HG02870 (cell line): Measurements from ENCODE around the gene GALNTL6.
"Not testable (repeated sequence)": the region's sequence is repeated elsewhere in the genome, so short reads cannot be mapped to it uniquely, and the experiment has no call there.

Experiments
- ATAC-seq: cut with Tn5 transposase; IDR thresholded peaks from one replicate; pipeline ENCODE4 v1.9.1; 2021; ENCODE audit warnings: mild to moderate bottlenecking, moderate library complexity; ENCODE audit not compliant: unreplicated experiment

GALNTL6 gene

DNA sequence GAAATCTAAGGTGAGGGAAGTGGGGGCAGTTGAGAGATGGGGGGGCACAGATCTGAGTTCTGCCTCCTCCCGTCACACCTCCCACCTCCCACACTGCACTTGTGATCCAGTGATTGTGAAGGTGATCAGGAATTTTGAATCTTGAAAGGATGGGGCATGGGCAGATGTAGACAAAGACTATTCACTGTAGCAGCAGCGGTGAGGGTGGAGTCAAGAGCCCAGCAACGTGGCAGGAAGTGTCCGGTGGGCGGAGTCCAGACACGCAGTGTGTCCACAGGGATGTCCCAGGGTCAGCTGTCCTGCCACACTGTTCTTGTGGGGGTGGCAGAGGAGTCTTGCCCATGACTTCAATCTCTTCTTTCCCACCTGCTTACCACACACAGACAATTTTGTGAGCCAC lies 1024.9 kb downstream of the GALNTL6 start:
- no peak for ATAC-seq

GRCh38 chr4:172838943-172839342 lies 1025.7 kb downstream of the GALNTL6 start:
- no peak for ATAC-seq

- no peak for ATAC-seq
These were observed 1029.6 kb downstream of the GALNTL6 start for GRCh38 chr4:172842779-172843178.

DNA sequence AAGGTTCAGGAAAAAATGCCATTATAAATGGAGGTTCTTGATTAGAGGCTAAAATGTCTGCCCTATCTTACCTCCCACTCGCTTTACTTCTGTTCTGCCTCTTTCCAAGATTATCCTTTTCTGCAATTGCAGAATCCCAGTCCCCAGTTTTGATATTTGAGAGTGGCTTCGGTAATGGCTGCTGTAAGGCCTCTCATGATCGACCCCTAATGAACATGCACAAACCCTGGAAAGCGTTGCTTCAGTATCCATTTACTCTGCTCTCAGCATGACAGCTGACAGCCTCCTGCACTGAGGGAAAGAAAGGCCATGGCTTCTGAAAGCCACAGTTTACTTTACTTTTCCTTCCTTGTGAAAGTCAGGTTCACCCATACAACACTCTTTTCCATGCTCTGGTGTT lies 1030.0 kb downstream of the GALNTL6 start:
- no peak for ATAC-seq

- no peak for ATAC-seq
These were observed 1031.4 kb downstream of the GALNTL6 start for GRCh38 chr4:172844556-172844955.

DNA sequence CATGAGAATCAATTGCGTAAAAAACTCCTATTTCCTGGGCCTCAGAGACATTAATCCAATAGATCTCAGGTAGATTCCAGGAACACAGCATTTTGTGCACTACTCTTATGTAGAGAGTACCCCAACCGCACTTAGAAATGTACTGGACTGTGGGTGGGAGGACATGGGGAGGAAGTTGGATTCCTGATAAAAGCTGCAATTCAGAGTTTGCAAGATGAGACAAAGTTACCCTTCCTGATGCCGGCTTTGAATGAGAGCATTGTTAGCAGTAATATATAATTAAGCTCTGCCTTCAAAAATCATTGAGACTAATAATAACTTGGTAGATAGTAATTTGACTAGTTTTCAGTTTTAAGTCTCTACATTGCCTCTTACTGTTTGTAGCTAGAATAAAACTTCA lies 1032.1 kb downstream of the GALNTL6 start:
- no peak for ATAC-seq

GRCh38 chr4:172850838-172851237 lies 1037.6 kb downstream of the GALNTL6 start:
- ATAC-seq, result no peak

DNA sequence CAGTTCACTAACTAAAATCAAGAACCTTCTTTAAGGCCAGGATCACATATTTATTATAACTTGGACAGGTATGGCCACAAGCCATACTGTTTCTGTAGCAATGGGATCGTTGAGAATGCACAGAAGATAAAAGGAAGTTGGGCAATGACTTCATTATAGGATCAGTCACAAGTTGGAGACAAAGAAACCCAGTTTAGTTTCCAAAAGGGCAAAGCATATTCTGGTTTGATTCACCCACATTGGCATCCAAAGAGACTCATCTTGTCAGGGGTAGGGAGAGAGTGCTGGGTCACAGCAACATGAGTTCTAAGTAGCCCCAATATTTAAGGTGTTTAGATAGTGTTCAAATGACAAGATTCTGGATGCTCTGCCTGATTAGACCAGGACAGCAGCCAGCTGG lies 1038.3 kb downstream of the GALNTL6 start:
- ATAC-seq, result no peak

- ATAC-seq, result no peak
These were observed 1043.8 kb downstream of the GALNTL6 start for GRCh38 chr4:172857026-172857425.

DNA sequence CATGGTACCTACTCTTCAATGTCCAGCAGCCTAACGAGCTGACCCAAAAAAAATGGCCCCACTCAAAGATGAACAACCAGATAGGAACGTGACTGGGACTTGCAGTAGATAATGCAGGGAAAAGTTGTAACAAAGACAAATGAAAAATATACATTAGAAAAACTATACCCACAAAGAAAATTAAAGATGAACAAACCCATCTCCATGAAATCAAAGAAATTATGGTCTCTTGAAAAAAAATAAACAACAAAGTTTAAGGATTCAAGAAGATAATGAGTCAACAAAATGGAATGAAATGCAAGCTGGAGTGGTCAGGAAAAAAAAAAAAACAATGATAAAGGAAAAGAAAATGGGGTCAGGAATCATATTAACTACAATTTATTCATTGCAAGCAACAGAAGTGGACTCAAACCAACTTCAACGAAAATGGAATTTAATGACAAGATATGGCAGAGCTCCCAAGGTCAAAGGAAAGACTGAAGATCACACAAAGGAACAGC lies 1045.6 kb downstream of the GALNTL6 start:
- no peak for ATAC-seq

DNA sequence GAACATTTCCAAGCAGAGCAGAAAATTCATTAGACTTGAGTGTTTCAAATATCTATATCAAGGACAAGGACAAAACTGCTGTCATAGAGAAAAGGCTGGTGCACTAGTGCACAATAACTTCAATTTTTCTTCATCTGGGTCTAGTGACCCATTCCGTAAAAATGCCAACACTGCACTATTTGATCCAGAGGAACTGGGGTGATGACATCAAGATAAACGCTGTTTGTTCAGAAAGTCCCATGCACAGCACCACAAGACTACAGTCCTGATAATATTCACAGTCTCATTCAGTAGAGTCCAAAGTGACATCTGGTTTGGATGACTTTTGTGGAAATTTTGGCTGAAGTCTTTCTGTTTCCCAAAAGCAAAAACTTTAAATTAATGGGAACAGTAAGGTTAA lies 1051.9 kb downstream of the GALNTL6 start:
- no peak for ATAC-seq

- no peak for ATAC-seq
These were observed 1052.4 kb downstream of the GALNTL6 start for GRCh38 chr4:172865531-172866127.

- ATAC-seq, result no peak
These were observed 1053.2 kb downstream of the GALNTL6 start for GRCh38 chr4:172866421-172866820.

DNA sequence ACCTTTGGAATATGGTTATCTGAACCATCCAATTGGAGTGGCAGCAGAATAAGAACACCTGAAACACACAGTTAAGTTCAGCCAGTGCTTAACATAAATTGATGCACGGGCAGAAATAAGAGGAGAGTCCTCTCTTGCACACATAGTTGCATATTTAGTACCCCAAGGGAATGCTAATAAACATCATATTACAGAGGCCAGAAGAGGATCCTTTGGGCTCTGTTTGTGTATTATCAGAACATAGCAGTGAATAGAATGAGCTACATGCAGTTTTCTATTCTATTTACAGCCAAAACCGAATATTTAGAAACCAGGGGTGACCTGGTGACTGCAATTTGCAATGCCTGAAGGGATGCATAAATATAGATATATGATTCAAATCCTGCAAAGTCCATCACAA lies 1054.6 kb downstream of the GALNTL6 start:
- ATAC-seq, result no peak

DNA sequence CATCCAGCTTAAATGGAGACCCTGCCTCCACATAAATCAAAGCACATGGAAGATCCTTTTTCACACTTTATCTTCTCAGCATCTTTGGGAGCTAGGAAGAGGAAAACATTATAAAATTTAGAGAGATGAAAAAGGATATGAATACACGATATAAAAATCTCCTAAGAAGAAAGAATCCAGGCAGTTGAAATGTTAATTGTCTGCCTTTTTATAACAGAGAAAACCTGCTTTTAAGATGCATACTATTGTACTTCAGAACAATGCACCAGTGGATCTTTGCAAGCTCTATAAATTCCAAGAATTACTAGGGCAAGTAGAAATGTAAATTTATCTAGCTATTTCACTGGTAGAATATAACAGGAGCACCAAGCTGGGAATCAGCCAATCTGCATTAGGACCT lies 1055.1 kb downstream of the GALNTL6 start:
- ATAC-seq, result no peak

DNA sequence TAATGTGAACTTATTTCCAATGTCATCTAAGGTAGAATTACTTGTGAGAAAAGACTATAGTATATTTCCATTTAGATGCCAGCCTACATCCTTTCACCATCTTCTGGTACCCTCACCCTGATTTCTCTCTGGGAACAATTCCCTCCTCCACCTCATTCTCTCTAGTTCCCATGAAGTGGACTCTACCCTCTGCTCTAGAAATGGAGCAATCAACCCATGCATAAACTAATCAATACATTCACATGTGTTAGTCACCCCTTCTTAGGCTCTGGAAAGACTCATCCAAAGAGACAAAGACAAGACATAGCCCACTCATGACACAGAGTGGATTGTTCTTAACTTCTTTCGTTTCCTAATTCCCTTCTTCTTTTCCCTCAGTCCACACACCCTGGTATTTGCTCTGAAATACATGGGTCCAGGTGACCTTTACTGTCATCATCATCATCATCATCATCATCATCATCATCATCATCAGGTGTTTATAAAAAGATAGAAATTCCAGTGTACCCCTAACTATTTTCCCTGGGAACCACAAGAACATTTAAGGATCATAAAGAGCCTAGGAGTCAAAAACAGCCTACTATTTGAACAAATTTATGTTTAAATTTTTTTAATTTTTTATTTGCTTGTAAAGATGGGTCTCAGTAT lies 1056.5 kb downstream of the GALNTL6 start:
- ATAC-seq, result no peak

- ATAC-seq, result no peak
These were observed 1058.2 kb downstream of the GALNTL6 start for GRCh38 chr4:172871381-172871780.

- ATAC-seq, result no peak
These were observed 1061.7 kb downstream of the GALNTL6 start for GRCh38 chr4:172874944-172875343.

- ATAC-seq, result no peak
These were observed 1063.2 kb downstream of the GALNTL6 start for GRCh38 chr4:172876394-172876793.

GRCh38 chr4:172881645-172882044 lies 1068.4 kb downstream of the GALNTL6 start:
- peak; percentile 54 for ATAC-seq

DNA sequence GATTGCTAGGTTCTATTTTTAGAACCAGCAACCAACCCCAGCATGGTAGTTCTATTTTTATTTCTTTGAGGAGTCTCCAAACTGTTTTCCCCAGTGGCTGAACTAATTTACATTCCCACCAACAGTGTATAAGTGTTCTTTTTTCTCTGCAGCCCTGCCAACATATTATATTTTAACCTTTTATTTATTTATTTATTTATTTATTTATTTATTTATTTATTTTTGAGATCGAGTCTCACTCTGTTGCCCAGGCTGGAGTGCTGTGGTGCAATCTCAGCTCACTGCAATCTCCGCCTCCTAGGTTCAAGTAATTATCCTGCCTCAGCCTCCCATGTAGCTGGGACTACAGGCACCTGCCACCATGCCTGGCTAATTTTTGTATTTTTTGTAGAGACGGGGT lies 1074.2 kb downstream of the GALNTL6 start:
- ATAC-seq, result not testable (repeated sequence)

DNA sequence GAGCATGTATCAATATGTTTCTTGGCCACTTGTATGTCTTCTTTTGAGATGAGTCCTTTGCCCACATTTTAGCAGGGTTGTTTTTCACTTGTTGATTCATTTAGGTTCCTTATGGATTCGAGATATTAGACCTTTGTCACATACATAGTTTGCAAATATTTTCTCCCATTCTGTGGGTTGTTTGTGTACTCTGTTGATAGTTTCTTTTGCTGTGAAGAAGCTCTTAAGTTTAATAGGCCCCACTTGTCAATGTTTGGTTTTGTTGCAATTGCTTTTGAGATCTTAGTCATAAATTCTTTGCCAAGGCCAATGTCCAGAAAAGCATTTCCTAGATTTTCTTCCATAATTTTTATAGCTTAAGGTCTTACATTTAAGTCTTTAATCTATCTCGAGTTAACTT lies 1074.8 kb downstream of the GALNTL6 start:
- ATAC-seq, result no peak

DNA sequence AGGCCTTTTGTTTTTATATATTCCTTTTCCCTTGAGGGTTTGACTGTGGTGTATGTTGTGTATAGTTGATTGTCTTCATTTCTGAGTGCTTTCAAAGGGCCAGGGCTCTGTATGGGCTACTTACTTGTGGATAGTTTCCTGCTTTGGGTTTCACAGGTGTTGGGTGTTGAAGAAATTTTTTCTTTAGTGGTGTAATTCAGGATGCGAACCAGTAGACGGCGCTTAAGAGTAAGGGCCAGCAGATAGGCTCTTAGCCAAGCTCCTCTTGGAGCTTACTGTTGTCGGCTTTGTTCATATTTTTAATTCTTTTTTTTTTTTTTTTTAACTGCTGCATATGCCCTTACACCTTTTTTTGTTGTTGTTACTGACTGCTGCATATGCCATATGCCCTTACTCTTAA lies 1079.1 kb downstream of the GALNTL6 start:
- ATAC-seq, result no peak
